H1 (cell line): Measurements from ENCODE around the gene NKD2. TPM values are rescaled to one million over a fixed set of nuclear protein-coding genes. Genes with fewer than 3 reads are reported as not detected.

Source experiments
- CTCF ChIA-PET: fragments of 300-600 bp; sonication (Branson Sonifier 250); formaldehyde crosslinking; loops from one replicate; lab custom pipeline; 2021; ENCODE audit not compliant: partially characterized antibody; lab: Charles Lee
- POLR2A ChIA-PET: fragments of 300-600 bp; sonication (Branson Sonifier 250); formaldehyde crosslinking; loops from one replicate; lab custom pipeline; 2021; ENCODE audit warnings: inconsistent platforms; ENCODE audit not compliant: partially characterized antibody; lab: Charles Lee
- DNase-seq, 2 experiments: peaks; one replicate each; pipeline versions ENCODE4 v3.0.0 to v3.0.0-alpha.2; 2010 to 2022; ENCODE audit warnings: low spot score in 2 of 2, low read depth in 1 of 2, mixed read lengths in 1 of 2
- FAIRE-seq: peaks from 2 replicates; lab custom pipeline; 2011; peaks lifted over from hg19 to GRCh38; lab: Jason Lieb, UNC
- H2AFZ ChIP-seq: 2 replicates; pipeline ENCODE4 v1.8.1; 2012; ENCODE audit warnings: low read length, inconsistent platforms
- H2AK5ac ChIP-seq: 2 replicates; pipeline ENCODE4 v1.6.1; 2013; ENCODE audit warnings: low read depth, low read length
- H2BK120ac ChIP-seq: replicated peaks from 2 replicates; pipeline ENCODE3; 2013; ENCODE audit warnings: low read depth, low read length, inconsistent platforms
- H2BK12ac ChIP-seq: 2 replicates; pipeline ENCODE4 v1.6.1; 2013; ENCODE audit warnings: low read depth, low read length
- H2BK15ac ChIP-seq: 2 replicates; pipeline ENCODE4 v1.6.1; 2013; ENCODE audit warnings: low read length
- H2BK20ac ChIP-seq: 2 replicates; pipeline ENCODE4 v1.6.1; 2013; ENCODE audit warnings: low read length
- H2BK5ac ChIP-seq: 2 replicates; pipeline ENCODE4 v1.6.1; 2013; ENCODE audit warnings: low read depth, low read length
- H3K14ac ChIP-seq: 2 replicates; pipeline ENCODE4 v1.6.1; 2013; ENCODE audit warnings: inconsistent platforms; ENCODE audit not compliant: insufficient read length
- H3K18ac ChIP-seq: 2 replicates; pipeline ENCODE4 v1.6.1; 2013; ENCODE audit warnings: low read length; ENCODE audit errors: extremely low read depth
- H3K23ac ChIP-seq: 2 replicates; pipeline ENCODE4 v1.6.1; 2013; ENCODE audit warnings: inconsistent platforms; ENCODE audit not compliant: insufficient read length
- H3K23me2 ChIP-seq: 2 replicates; pipeline ENCODE4 v1.6.1; 2013; ENCODE audit warnings: low read depth, low read length
- H3K27ac ChIP-seq: 2 replicates; pipeline ENCODE4 v1.6.1; 2011; ENCODE audit warnings: low read depth, low read length, inconsistent platforms
- H3K27me3 ChIP-seq, 4 experiments: replicated peaks in 1 of 4; 1 replicate in 1 of 4; 2 replicates in 3 of 4; pipeline versions ENCODE4 v1.6.1 to v1.8.1; 2011 to 2013; ENCODE audit warnings: low read length in 3 of 4, mild to moderate bottlenecking in 3 of 4, inconsistent platforms in 2 of 4, mixed read lengths in 2 of 4, moderate library complexity in 1 of 4; ENCODE audit not compliant: control insufficient read depth in 3 of 4, insufficient read depth in 3 of 4; ENCODE audit errors: extremely low read depth in 1 of 4
- H3K36me3 ChIP-seq, 4 experiments: 2 replicates each; pipeline versions ENCODE4 v1.6.1 to v1.8.1; 2011 to 2013; ENCODE audit warnings: mild to moderate bottlenecking in 4 of 4, low read length in 3 of 4, moderate library complexity in 2 of 4, control low read depth in 1 of 4, inconsistent platforms in 1 of 4; ENCODE audit not compliant: insufficient read depth in 4 of 4, control insufficient read depth in 2 of 4
- H3K4ac ChIP-seq: replicated peaks from 2 replicates; pipeline ENCODE3; 2013; ENCODE audit warnings: low read length, low read depth, mixed read lengths, inconsistent platforms; ENCODE audit not compliant: insufficient read length
- H3K4me1 ChIP-seq, 4 experiments: replicated peaks in 1 of 4; 1 replicate in 1 of 4; 2 replicates in 3 of 4; pipeline versions ENCODE4 v1.6.1 to v1.8.1; 2011 to 2013; ENCODE audit warnings: low read length in 3 of 4, inconsistent platforms in 2 of 4, mixed read lengths in 1 of 4; ENCODE audit not compliant: insufficient read depth in 4 of 4, control insufficient read depth in 3 of 4
- H3K4me2 ChIP-seq, 2 experiments: 2 replicates each; pipeline versions ENCODE4 v1.6.1 to v1.8.1; 2011 to 2013; ENCODE audit warnings: low read depth in 2 of 2, low read length in 2 of 2, control low read depth in 1 of 2, inconsistent platforms in 1 of 2, mild to moderate bottlenecking in 1 of 2; ENCODE audit not compliant: insufficient read depth in 1 of 2
- H3K4me3 ChIP-seq, 4 experiments: fragments of 200-600, 300-600 bp in 1 of 4; sonication (generic), shearing (Covaris generic), sonication (Bioruptor Twin) in 1 of 4; 2 replicates each; pipeline versions ENCODE4 v1.5.1 to v1.8.1; 2011 to 2016; ENCODE audit warnings: low read length in 4 of 4, low read depth in 3 of 4, control low read depth in 2 of 4, inconsistent platforms in 2 of 4, mild to moderate bottlenecking in 2 of 4, mixed read lengths in 1 of 4, moderate library complexity in 1 of 4; ENCODE audit not compliant: insufficient read depth in 2 of 4; ENCODE audit errors: extremely low read depth in 1 of 4
- H3K56ac ChIP-seq: replicated peaks from 2 replicates; pipeline ENCODE3; 2013; ENCODE audit warnings: low read depth, mild to moderate bottlenecking, mixed read lengths, low read length, inconsistent platforms; ENCODE audit not compliant: insufficient read length
- H3K79me1 ChIP-seq: 2 replicates; pipeline ENCODE4 v1.6.1; 2013; ENCODE audit warnings: low read depth, low read length, control low read depth
- H3K79me2 ChIP-seq, 2 experiments: 2 replicates each; pipeline versions ENCODE4 v1.6.1 to v1.8.1; 2012 to 2013; ENCODE audit warnings: low read length in 2 of 2, mild to moderate bottlenecking in 2 of 2, inconsistent platforms in 1 of 2; ENCODE audit not compliant: insufficient read depth in 2 of 2, control insufficient read depth in 1 of 2
- H3K9ac ChIP-seq, 4 experiments: replicated peaks in 1 of 4; 1 replicate in 1 of 4; 2 replicates in 3 of 4; pipeline versions ENCODE4 v1.6.1 to v1.8.1; 2011 to 2013; ENCODE audit warnings: low read depth in 3 of 4, low read length in 3 of 4, control low read depth in 2 of 4, mild to moderate bottlenecking in 2 of 4, moderate library complexity in 2 of 4, inconsistent platforms in 1 of 4; ENCODE audit errors: extremely low read depth in 1 of 4
- H3K9me3 ChIP-seq, 2 experiments: 2 replicates each; pipeline versions ENCODE4 v1.6.1 to v1.8.1; 2012 to 2013; ENCODE audit warnings: mild to moderate bottlenecking in 2 of 2, moderate library complexity in 2 of 2, control low read depth in 1 of 2, inconsistent platforms in 1 of 2, low read depth in 1 of 2, low read length in 1 of 2, mixed read lengths in 1 of 2; ENCODE audit not compliant: insufficient read depth in 2 of 2
- H4K20me1 ChIP-seq, 2 experiments: replicated peaks in 1 of 2; 2 replicates each; pipeline versions ENCODE3 to v1.8.1; 2011 to 2013; ENCODE audit warnings: inconsistent platforms in 2 of 2, low read length in 2 of 2, mild to moderate bottlenecking in 1 of 2; ENCODE audit not compliant: insufficient read depth in 2 of 2, control insufficient read depth in 1 of 2
- H4K5ac ChIP-seq: 2 replicates; pipeline ENCODE4 v1.6.1; 2013; ENCODE audit warnings: low read length, low read depth, mixed read lengths, inconsistent platforms; ENCODE audit not compliant: insufficient read length
- H4K8ac ChIP-seq: 2 replicates; pipeline ENCODE4 v1.8.0; 2013; ENCODE audit warnings: mild to moderate bottlenecking, moderate library complexity, low read length, inconsistent platforms; ENCODE audit not compliant: insufficient read depth; ENCODE audit errors: extremely low read depth
- H4K91ac ChIP-seq: replicated peaks from 2 replicates; pipeline ENCODE3; 2013; ENCODE audit warnings: low read length, mixed read lengths, inconsistent platforms; ENCODE audit not compliant: insufficient read length
- NANOG ChIP-seq: IDR thresholded peaks from 2 replicates; pipeline ENCODE4 v1.6.1; 2011; ENCODE audit warnings: low read length, low read depth, mild to moderate bottlenecking, inconsistent platforms; ENCODE audit not compliant: insufficient read depth, poor library complexity, severe bottlenecking
- POLR2AphosphoS5 ChIP-seq: IDR thresholded peaks from 2 replicates; pipeline ENCODE4 v1.6.1; 2011; ENCODE audit warnings: low read depth, low read length
- SIRT6 ChIP-seq: IDR thresholded peaks from one replicate; pipeline ENCODE4 v1.7.1; 2012; ENCODE audit warnings: low read length, inconsistent platforms
- SUZ12 ChIP-seq: fragments of 200-600 bp; sonication (generic); IDR thresholded peaks from 2 replicates; pipeline ENCODE4 v1.6.1; 2012; ENCODE audit warnings: mild to moderate bottlenecking, inconsistent platforms, low read length, moderate library complexity, mixed read lengths
- whole genome bisulfite sequencing, 2 experiments: shearing (Covaris generic) in 1 of 2; methylation state at CpG; one replicate each; pipeline versions ENCODE4 v1.1.6 to v1.1.7; 2013 to 2015; ENCODE audit warnings: low lambda C conversion rate in 2 of 2, mixed read lengths in 2 of 2, inconsistent platforms in 1 of 2, low coverage in 1 of 2, missing lambda C conversion rate in 1 of 2; ENCODE audit not compliant: insufficient replicate concordance in 2 of 2, insufficient coverage in 1 of 2, insufficient read length in 1 of 2; ENCODE audit errors: extremely low coverage in 1 of 2, missing lambda C conversion rate in 1 of 2; 5-methylcytosine and 5-hydroxymethylcytosine counted together
- polyA plus RNA-seq, 7 experiments: library from polyadenylated mRNA; depleted of rRNA in 3 of 7; stranded (reverse) in 5 of 7; unstranded in 2 of 7; fragments of >200 nt in 5 of 7; fragments of 200-250 nt in 2 of 7; gene quantifications; 1 replicate in 5 of 7; 2 replicates in 1 of 7; 4 replicates in 1 of 7; pipeline versions ENCODE4 v1.2.1 to v1.2.3, GENCODE V29; 2011 to 2013; ENCODE audit warnings: missing spikeins in 2 of 7, mixed read lengths in 2 of 7
- total RNA-seq: library from RNA; stranded (reverse); fragmentation: NEBNext Ultra II Directional; extraction: Animal tissue kit (Norgen Biotek cat#: 25700); gene quantifications from 2 replicates; pipeline ENCODE4 v1.2.1, GENCODE V29; 2021

The NKD2 gene
- total and polyA plus RNA-seq, 2 of the 8 experiments (the other 6 are each of a cell fraction or from before 2014, with no cell fraction given) = 5.5 to 7.9 TPM

DNA sequence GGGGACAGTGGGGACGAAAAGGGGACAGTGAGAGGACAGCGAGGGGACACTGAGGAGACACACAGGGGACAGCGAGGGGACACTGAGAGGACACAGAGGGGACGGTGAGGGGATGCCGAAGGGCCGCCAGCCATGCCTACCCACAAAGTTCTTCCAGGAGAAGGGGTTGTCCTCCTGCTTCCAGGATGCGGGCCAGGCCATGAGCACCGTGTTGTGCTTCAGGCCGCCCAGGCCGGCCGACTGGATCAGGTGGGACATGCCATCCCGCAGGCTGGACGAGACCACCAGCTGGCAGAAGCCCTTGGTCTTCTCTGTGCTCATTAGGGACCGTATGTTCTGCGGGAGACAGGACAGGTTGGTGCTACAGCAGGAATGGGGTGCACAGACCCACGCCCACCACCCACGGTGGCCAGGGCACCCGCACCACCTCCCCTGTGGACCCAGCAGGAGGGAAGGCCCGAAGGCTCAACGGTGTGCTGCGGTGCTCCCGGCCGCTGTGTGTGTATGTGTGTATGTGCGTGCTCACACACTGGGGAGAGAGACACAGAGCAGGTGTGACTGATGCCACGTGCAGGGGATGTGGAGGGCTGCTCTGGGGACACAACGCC lies 56.6 kb downstream of the NKD2 start:
- Histone ChIP-seq H2BK15ac (no peak overlapping the region), H3K14ac (no peak overlapping the region), H3K9ac (no peak overlapping the region), H4K8ac (0 out of 2 replicates have a peak overlapping the region, but pooled peaks have one; percentile 25), H3K9me3 (no peaks in the 10 kb centered on the region), H2AFZ (no peak overlapping the region), H3K56ac (no peak overlapping the region), H3K79me2 (peaks cover 0 to 6% of the 10 kb centered on the region in 2 experiments; a peak in 1 of 4 replicates), H2BK12ac (no peak overlapping the region), H4K5ac (no peak overlapping the region), H2BK5ac (0 out of 2 replicates have a peak overlapping the region, but pooled peaks have one; percentile 35), H3K4me2 (no peak overlapping the region), H3K27ac (no peak overlapping the region), H3K79me1 (peaks cover 7% of the 10 kb centered on the region), H3K4me3 (no peak overlapping the region), H4K91ac (no peak overlapping the region), H2BK120ac (no peak overlapping the region), H3K27me3 (no peaks in the 10 kb centered on the region), H2AK5ac (no peak overlapping the region), H3K36me3 (peaks cover 0 to 24% (median 9%) of the 10 kb centered on the region in 4 experiments; a peak in 4 of 8 replicates), H3K4ac (no peak overlapping the region), H3K18ac (no peak overlapping the region), H3K4me1 (no peaks in the 10 kb centered on the region; a peak in 3 of 7 replicates), H4K20me1 (peaks cover 3 to 12% of the 10 kb centered on the region in 2 experiments), H2BK20ac (no peak overlapping the region), H3K23ac (no peak overlapping the region), H3K23me2 (no peaks in the 10 kb centered on the region)
- 90% methylated on average over 16 of the region's 26 CpGs; no CpG with 5 or more reads in 1 of the 2 experiments for WGBS, 2 experiments
- POLR2A ChIA-PET = no interaction called here
- FAIRE-seq = no peak
- TF ChIP-seq SUZ12 = no peak
- TF ChIP-seq SIRT6 = no peak
- TF ChIP-seq POLR2AphosphoS5 = no peak
- TF ChIP-seq NANOG = no peak
- CTCF ChIA-PET = interaction anchor here (0.7 kb wide), 1 partner anchor 12 kb away, joined by 4 read pairs; no protein-coding TSS in a partner anchor
- no peak for DNase-seq
